Gastroesophageal sphincter (tissue), 4 donors: Measurements from ENCODE around the gene EPHB3. TPM values are rescaled to one million over a fixed set of nuclear protein-coding genes. Genes with fewer than 3 reads are reported as not detected.

Experiments used
- ATAC-seq: fragments of 150-250 bp; one replicate; pipeline ENCODE4 v1.9.1; 2016; ENCODE audit warnings: mild to moderate bottlenecking, moderate library complexity
- H3K27ac ChIP-seq, 4 donors: fragments of 200-600 bp; sonication (generic) in 3 of 4; 1 replicate in 3 of 4; 2 replicates in 1 of 4; pipeline ENCODE4 v1.5.1; 2016 to 2019
- H3K27me3 ChIP-seq: fragments of 200-600 bp; sonication (generic); one replicate; pipeline ENCODE4 v1.5.1; 2019
- H3K36me3 ChIP-seq, 2 donors: fragments of 200-600 bp; sonication (generic); one replicate each; pipeline ENCODE4 v1.5.1; 2019; ENCODE audit warnings: control low read depth in 1 of 2
- H3K4me1 ChIP-seq, 3 donors: fragments of 200-600 bp; sonication (generic); 1 replicate in 2 of 3; 2 replicates in 1 of 3; pipeline ENCODE4 v1.5.1; 2016 to 2019; ENCODE audit warnings: control low read depth in 2 of 3
- H3K4me3 ChIP-seq, 2 donors: fragments of 200-600 bp; sonication (generic); one replicate each; pipeline ENCODE4 v1.5.1; 2019; ENCODE audit warnings: mild to moderate bottlenecking in 1 of 2, moderate library complexity in 1 of 2
- H3K9me3 ChIP-seq, 3 donors: fragments of 200-600 bp; sonication (generic); one replicate each; pipeline ENCODE4 v1.5.1; 2017 to 2019; ENCODE audit warnings: control low read depth in 2 of 3
- CTCF ChIP-seq, 4 experiments: fragments of 200-600 bp in 2 of 4; fragments of 450-650 bp in 2 of 4; sonication (generic) in 1 of 4; IDR thresholded peaks; one replicate each; pipeline ENCODE4 v1.5.1; 2017 to 2019; ENCODE audit warnings: antibody characterized with exemption in 4 of 4, mild to moderate bottlenecking in 2 of 4, moderate library complexity in 2 of 4
- EP300 ChIP-seq: sonication (generic); formaldehyde crosslinking; IDR thresholded peaks from one replicate; pipeline ENCODE4 v1.6.1; 2017; ENCODE audit warnings: antibody characterized with exemption, mild to moderate bottlenecking
- POLR2A ChIP-seq, 2 donors: fragments of 450-650 bp; IDR thresholded peaks; one replicate each; pipeline ENCODE4 v1.6.1; 2017; ENCODE audit warnings: antibody characterized with exemption in 2 of 2, mild to moderate bottlenecking in 2 of 2, moderate library complexity in 1 of 2
- POLR2AphosphoS5 ChIP-seq: sonication (generic); formaldehyde crosslinking; IDR thresholded peaks from one replicate; pipeline ENCODE4 v1.6.1; 2017; ENCODE audit warnings: antibody characterized with exemption
- WGBS, 2 donors: methylation state at CpG; one replicate each; pipeline ENCODE4 v1.1.5; 2018; ENCODE audit warnings: low coverage in 1 of 2; 5-methylcytosine and 5-hydroxymethylcytosine counted together
- total RNA-seq, 4 donors: library from RNA; depleted of rRNA; stranded (reverse); fragments of >200 nt; gene quantifications; one replicate each; pipeline ENCODE4 v1.1.0, GENCODE V29; 2016

The EPHB3 gene
- total RNA-seq, 4 donors from 2014 or later, result 3.1 to 10.6 (median 4.6) TPM

DNA sequence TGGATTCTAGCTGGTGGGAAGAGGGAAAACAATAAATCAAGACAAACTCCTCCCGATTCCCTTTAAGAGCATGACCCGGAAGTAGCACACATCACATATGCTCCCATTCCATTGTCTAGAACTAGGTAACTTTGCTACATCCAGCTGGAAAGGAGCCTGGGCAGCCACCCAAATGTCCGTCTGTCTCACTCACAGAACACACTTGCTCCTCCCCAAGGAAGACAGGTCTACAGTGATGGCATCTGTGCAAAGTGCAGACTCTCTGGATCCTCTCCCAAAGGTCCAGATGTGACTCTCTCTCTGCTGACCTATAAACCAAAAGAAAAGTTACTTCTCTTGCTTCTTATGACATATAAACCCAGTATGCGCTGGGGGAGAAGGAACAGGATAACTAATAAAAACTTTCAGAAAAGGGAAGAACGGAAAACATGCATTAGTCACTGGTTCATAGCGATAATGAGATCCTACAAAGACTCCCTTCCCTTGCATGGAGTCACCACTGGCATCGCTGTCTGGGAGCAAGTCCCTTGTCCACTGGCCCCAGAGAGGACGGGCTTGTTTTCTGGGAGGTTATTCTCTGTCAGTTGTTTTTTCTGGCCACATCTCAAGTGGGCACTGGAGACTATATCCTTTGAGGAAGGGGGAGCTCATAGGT, 29.8 kb upstream of the EPHB3 start:
- WGBS, 2 donors, result 43 to 46% methylated on average over 4 to 8 of the region's 8 CpGs
- H3K27ac ChIP-seq, result no peak overlapping the region
- H3K4me1 ChIP-seq, result no peaks in the 10 kb centered on the region
- H3K4me3 ChIP-seq, result no peak overlapping the region
- peaks cover 92% of the 10 kb centered on the region for H3K27me3 ChIP-seq
- TF ChIP-seq POLR2AphosphoS5, result no peak
- H3K36me3 ChIP-seq, result no peaks in the 10 kb centered on the region
- no peaks in the 10 kb centered on the region for H3K9me3 ChIP-seq
- ATAC-seq, result no peak

GRCh38 chr3:184532940-184533732, 28.4 kb upstream of the EPHB3 start:
- H3K9me3 ChIP-seq, result no peaks in the 10 kb centered on the region
- H3K27me3 ChIP-seq, result peaks cover 89% of the 10 kb centered on the region
- H3K27ac ChIP-seq, result no peak overlapping the region
- H3K36me3 ChIP-seq, result no peaks in the 10 kb centered on the region
- no peak for ATAC-seq
- no peak overlapping the region for H3K4me3 ChIP-seq
- 61 to 65% methylated on average over 4 to 7 of the region's 8 CpGs for WGBS, 2 donors
- no peaks in the 10 kb centered on the region for H3K4me1 ChIP-seq
- TF ChIP-seq CTCF (IDR thresholded peaks at IDR 0.05) (no peak), EP300 (no peak)

DNA sequence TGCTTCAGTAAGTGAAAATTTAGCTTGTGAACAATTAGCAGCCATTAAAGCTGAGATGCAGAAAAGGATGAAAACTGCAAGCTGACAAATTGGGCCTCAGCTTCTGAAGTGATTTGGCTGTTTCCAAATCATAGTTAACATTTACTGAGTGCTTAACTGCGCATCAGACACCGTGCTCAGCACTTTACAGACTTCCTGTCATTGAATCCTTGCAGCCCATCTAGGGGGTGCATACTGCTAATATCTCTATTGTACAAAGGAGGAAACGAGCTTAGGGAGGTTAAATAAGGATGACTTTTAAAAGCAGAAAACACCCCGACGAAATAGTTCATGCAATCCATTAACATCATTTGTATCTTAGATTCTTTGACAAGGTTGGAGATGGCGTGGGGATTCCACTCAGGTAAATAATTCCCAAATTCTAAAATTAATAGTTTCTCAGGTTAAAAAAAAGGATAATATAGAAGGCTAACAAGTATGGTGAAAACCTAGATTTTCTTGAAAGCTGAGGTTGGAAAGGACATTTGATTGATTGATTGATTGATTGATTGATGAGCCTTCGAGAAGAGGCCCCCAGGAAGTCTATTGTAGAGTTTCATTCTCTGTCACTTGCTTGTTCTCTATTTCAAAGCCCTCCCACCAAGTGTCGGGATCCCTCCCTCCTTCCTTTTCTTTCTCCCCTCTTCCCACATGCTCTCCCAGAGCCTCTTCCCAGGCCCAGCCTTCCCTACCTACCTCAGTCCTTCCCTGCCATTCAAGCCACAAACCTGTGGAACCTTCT, 23.5 kb upstream of the EPHB3 start:
- WGBS, 2 donors, result 34 to 48% methylated on average over 7 to 8 of the region's 8 CpGs
- H3K4me1 ChIP-seq, result no peaks in the 10 kb centered on the region
- peaks cover 88% of the 10 kb centered on the region for H3K27me3 ChIP-seq
- H3K9me3 ChIP-seq, result no peaks in the 10 kb centered on the region
- ATAC-seq, result no peak
- TF ChIP-seq EP300 (no peak), POLR2AphosphoS5 (no peak), CTCF (IDR thresholded peaks at IDR 0.05) (no peak), POLR2A (IDR thresholded peaks at IDR 0.05) (no peak)
- H3K36me3 ChIP-seq, result no peaks in the 10 kb centered on the region
- H3K4me3 ChIP-seq, result no peak overlapping the region
- no peak overlapping the region for H3K27ac ChIP-seq

GRCh38 chr3:184538666-184539431, 22.7 kb upstream of the EPHB3 start:
- Histone ChIP-seq H3K36me3 (no peaks in the 10 kb centered on the region), H3K9me3 (no peaks in the 10 kb centered on the region), H3K4me1 (peaks cover 0 to 2% (median 0%) of the 10 kb centered on the region in 3 donors), H3K27me3 (peaks cover 88% of the 10 kb centered on the region), H3K4me3 (no peak overlapping the region), H3K27ac (no peak overlapping the region)
- TF ChIP-seq POLR2A (IDR thresholded peaks at IDR 0.05) (no peak), POLR2AphosphoS5 (no peak), EP300 (no peak), CTCF (IDR thresholded peaks at IDR 0.05) (no peak)
- no peak for ATAC-seq
- WGBS, 2 donors, result 70 to 72% methylated on average over 5 to 12 of the region's 14 CpGs

- WGBS, 2 donors, result 79 to 88% methylated on average over 8 to 12 of the region's 16 CpGs
- no peak for ATAC-seq
- TF ChIP-seq CTCF (IDR thresholded peaks at IDR 0.05) (no peak), EP300 (no peak), POLR2AphosphoS5 (no peak), POLR2A (IDR thresholded peaks at IDR 0.05) (no peak)
- Histone ChIP-seq H3K36me3 (no peaks in the 10 kb centered on the region), H3K4me3 (no peak overlapping the region), H3K4me1 (peaks cover 0 to 6% (median 3%) of the 10 kb centered on the region in 3 donors), H3K9me3 (no peaks in the 10 kb centered on the region), H3K27me3 (peaks cover 81% of the 10 kb centered on the region), H3K27ac (no peak overlapping the region)
These were observed 21.7 kb upstream of the EPHB3 start for GRCh38 chr3:184539801-184540435.
